Left kidney (tissue), 2 donors: ENCODE measurements around the gene HAGH. TPM values are rescaled to one million over a fixed set of nuclear protein-coding genes. Genes with fewer than 3 reads are reported as not detected.
A peak's percentile ranks its signal among the peaks of the same experiment; 100 is the strongest.

Experiments used
- DNase-seq: peaks from one replicate; pipeline ENCODE4 v3.0.0-alpha.2; 2013
- polyA plus RNA-seq: library from polyadenylated mRNA; unstranded; fragments of 120-200 nt; gene quantifications from one replicate; pipeline ENCODE4 v1.2.1, GENCODE V29; 2013; ENCODE audit not compliant: insufficient read length

The HAGH gene
- polyA plus RNA-seq, 1 donor, result 33.9 TPM

- DNase-seq, result no peak
Observed at GRCh38 chr16:1775006-1775845, 51.4 kb downstream of the HAGH start.

- DNase-seq, result no peak
Observed at GRCh38 chr16:1774448-1774780, 52.2 kb downstream of the HAGH start.

DNA sequence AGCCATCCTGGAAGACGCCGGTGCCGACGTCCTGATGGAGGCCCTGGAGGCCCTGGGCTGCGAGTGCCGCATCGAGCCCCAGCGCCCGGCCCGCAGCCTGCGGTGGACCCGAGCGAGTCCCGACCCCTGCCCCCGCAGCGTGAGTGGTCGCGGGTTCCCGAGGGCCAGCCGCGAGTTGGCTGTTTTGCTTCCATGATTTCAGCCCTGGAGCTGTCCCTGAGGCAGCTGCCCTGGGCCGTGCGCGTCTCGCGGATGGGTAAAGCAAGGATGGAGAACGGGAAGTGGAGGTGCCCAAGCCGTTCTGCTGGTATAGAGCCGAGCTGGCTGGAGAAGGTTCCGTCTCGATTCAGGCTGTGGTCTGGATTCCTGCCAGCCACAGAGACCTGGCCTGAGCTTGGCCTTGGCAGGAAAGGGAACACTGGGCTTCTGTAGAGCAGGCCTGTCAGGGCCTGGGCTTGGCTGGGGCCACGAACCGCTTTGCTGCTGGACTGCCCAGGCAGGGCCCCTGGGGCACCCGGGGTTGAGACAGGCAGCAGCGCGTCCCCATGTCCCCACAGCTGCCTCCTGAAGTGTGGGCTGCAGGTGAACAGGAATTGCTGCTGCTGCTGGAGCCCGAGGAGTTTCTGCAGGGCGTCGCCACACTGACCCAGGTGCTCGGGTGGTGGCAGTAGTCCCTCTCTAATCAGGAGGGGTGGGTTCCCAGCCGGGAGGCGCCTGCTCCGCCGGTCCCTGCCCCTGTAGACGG lies 52.8 kb downstream of the HAGH start:
- no peak for DNase-seq

- peak; percentile 83 for DNase-seq
Observed at GRCh38 chr16:1772908-1773702, 53.5 kb downstream of the HAGH start, which contains the start of gene MRPS34. MRPS34 (minus strand) TSS chr16:1773134; CDS start chr16:1773119, 15 bp downstream.

DNA sequence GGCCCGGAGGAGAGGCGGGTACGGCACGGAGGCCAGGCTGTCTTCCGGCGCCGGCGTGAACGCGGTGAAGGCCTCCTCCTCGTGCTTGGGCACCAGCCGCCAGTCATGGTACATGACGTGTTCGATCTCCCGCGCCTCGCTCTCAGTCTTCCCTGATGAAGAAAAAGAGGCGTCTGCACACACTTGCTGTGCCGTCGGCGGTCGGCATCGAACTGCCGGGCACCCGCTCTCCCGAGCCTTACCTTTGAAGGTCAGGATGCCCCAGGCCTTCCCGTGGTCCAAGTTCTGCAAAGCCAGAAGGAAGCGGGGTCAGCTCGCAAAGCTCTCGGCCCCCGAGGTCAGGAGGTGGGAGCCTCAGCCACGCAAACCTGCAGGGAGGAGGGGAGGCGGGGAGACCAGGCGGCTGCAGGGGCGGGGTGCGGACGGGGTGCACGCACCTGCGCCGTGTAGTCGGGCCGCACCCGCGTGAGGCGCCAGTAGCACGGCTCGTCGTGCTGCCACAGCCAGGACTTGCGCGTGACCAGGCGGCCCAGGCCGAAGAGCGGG lies 54.2 kb downstream of the HAGH start, which contains the start of gene EME2:
Gene EME2 (plus strand): TSS at position 449 of the 546 bp plus-strand sequence. CDS start 418 bp downstream, outside the sequence.
- DNase-seq, result no peak

DNA sequence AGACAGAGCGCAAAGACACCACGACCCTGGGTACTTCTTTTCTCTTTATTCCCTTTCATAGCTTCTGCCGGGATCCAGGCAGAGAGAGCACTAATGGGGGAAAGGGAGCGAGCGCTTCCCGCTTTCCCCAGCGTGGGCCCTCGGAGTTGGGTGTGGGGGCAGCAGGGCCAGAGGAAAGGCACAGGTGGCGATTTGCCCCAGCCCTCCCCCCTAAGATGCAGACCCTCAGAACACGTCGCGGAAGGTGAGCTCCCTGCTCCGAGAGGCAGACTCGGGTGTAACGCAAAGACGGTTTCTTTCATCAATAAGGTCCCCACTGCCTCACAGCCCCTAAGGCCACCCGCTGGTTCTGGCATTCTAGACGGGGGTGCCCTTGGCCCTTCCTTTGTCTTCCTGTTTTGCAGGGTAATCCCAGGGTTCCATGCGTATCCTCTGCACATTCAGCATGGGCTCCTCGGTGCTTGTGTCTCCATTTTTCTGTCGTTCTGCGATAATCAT lies 54.7 kb downstream of the HAGH start:
- DNase-seq, result no peak

DNA sequence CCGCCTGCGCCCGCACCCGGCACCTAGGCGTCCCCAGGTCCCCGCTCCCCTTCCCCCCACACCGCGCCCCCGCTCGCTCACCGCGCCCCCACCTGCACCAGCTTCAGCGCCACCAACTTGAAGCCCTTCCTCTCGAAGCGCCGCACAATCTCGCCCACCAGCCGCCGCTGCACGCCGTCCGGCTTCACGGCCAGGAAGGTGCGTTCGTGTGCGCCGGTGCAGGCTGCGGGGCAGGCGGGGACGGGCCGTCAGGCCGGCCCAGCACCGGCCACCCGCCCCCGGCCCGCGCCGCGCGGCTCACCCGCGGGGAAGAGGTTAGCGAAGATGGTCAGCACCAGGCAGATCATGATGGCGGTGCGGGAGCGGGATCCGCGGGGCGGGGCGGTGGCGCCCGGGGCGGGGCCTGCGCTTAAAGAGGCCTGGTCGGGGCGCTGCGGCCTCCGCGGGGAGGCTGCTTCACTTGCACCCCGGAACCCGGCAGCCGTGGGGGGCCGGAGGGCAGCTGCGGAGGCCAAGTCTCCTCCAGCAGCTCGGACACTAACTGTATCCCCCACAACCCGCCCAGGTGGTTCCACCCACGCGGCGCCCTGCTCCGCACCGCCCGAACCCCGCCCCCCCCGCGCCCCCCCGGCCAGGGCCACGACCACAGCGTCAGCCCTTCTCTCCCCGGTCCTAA lies 55.3 kb downstream of the HAGH start, which contains the start of gene NME3:
Gene NME3 (minus strand): TSS at position 356 of the 676 bp plus-strand sequence. CDS start 9 bp downstream, at position 347.
- no peak for DNase-seq

DNA sequence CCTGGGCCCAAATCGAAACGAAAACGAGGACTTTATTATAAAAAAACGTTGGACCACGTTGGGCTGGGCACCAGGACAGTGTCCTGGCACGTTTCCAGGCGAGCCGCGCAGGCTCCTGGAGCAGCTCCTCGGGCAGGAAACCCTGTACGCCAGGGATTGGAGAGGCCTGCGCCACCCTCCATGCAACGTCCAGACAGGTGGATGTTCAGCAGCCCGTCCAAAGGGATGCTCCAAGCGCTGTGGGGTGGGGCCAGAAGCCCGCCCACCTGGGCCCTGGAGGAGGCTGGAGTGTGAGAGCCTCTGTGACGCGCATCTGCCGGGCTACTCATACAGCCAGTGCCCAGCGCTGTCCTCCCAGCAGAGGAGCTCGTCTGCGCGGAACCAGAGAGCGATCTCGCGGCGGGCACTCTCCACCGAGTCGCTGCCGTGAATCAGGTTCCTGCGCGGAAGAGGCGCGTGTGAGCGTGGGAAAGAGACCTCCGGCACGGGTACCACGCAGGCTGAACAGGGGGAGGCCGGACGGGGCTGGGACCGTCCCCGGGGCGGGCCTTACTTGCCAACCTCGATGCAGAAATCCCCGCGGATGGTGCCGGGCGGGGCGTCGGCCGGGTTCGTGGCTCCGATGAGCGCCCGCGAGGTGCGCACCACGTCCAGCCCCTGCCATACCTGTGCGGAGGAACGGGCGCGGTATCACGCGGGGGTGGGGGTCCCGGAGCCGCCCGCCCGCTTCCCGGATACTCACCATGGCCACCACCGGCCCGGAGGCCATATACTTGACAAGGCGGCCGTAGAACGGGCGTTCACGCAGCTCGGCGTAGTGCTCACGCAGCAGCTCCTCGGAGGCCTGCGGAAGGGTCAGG lies 56.1 kb downstream of the HAGH start:
- DNase-seq, result no peak

DNA sequence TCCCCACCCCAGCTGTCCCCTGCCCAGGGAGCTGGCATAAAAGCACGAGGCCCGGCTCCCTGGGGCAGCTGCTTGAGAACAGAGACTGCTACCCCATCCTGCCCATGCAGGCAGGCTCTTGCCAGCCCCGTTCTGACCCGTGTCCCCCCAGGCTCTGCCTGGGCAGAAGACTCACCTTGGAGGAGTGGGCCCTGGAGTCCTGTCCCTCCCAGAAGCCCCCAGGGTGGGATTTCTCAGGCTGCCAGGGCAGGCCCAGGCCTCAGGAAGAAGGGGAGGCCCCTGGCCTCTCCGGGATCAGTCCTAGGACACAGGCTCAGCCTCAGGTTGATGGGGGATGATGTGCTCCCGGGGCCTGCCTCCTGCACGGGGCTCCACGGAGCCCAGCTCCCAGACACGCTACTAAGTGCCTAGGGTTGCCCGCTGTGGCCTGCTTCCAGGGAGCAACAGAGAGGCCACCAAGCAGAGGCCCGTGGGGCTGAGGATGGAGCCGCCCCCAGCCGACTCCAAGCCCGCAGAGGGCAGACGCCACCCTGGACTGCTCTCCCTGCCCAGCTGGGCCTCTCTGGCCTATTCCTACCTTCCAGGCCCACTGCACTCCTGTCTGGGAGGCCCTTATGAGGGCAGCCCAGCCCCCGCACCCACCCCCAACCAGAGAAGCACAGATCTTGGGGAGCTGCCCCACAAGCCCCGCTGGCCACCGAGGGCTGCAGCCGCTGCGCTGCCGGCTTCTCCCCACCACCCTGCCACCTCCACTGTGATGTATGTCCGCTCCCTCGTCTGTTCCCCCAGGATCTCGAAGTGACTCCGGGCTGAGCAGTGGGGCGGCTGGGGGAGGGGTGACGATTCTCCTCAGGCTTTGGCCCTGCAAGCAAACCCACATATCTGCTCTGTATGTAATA lies 57.0 kb downstream of the HAGH start:
- DNase-seq, result no peak

DNA sequence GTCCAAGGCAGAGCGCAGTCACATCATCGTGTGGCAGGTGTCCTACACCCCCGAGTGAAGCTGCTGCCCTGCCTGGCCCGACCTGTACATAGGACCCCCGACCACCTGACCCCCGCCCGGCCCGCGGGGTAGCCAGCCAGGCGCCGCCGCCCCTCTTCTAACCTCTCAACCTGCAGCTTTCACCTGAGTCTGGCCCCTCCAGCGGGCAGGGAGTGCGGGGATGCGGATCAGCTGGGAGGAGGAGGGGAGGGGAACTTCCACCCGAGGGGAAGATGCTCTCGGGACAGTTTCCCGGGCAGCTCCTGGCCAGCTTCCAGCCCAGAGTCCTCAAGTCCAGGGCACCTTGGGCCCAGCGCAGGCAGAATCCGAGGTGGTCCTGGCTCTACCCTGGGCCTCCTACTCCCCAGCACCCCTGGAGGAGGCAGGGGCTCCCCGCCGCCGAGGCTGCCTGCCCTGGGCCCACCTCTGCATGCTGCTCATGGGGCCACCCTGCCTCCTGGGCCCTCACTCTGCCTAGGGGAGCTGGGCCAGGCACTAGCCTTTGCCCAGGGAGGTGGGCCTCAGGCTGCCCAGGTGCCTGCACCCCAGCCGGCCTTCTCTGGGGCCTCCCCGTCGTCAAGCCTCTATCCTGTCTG lies 57.7 kb downstream of the HAGH start:
- no peak for DNase-seq

DNA sequence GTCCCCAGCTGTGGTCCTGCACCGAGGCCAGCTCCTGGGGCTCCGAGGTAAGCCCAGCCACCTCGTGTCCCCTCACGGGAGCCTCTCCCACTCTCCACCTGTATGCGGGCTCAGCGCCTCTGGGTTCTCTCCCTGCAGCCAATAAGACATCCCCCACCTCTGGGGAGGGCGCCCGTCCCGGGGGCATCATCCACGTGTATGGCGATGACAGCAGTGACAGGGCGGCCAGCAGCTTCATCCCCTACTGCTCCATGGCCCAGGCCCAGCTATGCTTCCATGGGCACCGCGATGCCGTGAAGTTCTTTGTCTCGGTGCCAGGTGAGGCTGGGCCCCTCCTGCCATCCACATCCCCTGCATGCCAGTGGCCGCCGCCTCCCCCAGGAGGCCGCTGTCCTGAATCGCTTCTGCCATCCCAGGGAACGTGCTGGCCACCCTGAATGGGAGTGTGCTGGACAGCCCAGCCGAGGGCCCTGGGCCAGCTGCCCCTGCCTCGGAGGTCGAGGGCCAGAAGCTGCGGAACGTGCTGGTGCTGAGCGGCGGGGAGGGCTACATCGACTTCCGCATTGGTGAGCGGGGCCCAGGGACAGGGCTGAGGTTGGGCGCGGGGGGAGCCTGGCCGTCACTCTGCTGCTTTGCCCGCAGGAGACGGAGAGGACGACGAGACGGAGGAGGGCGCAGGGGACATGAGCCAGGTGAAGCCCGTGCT lies 58.4 kb downstream of the HAGH start:
- DNase-seq, result no peak

- no peak for DNase-seq
Observed at GRCh38 chr16:1767116-1767994, 59.3 kb downstream of the HAGH start.

- no peak for DNase-seq
Observed at GRCh38 chr16:1766701-1767100, 59.9 kb downstream of the HAGH start.

DNA sequence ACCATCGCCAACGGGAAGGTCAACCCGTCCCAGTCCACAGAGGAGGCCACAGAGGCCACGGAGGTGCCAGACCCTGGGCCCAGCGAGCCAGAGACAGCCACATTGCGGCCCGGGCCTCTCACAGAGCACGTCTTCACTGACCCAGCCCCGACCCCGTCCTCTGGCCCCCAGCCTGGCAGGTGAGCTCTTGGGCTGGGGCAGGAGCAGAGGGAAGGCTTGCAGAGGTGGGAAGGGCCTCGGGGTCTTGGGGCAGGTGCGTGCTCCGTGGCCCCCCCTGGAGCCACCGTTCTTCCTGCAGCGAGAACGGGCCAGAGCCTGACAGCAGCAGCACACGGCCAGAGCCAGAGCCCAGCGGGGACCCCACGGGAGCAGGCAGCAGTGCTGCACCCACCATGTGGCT lies 60.4 kb downstream of the HAGH start:
- DNase-seq, result no peak

DNA sequence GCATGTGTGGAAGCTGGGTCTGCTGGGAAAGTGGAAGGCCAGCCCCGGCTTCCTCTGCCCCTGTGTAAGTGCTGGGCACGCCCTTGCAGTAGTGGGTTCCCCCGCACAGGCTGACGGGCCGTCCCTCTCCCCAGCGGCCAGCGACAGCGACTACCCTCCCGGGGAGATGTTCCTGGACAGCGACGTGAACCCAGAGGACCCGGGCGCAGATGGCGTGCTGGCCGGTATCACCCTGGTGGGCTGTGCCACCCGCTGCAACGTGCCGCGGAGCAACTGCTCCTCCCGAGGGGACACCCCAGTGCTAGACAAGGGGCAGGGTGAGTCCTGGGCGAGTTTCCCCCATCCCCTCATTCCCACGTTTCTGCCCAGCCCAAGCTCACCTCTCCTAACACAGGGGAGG lies 60.8 kb downstream of the HAGH start:
- no peak for DNase-seq

GRCh38 chr16:1764971-1765370 lies 61.7 kb downstream of the HAGH start:
- DNase-seq, result no peak
